Stimulated activated CD4-positive, alpha-beta T cell treated with anti-CD3 and anti-CD28 coated beads, Interleukin-15, amount 100 ng/mL, for 1 hour (primary cell): ENCODE results near the gene APOM.

ENCODE experiments used
- DNase-seq, 2 donors: peaks; one replicate each; pipeline ENCODE4 v3.0.0-alpha.2; 2020; ENCODE audit warnings: low read depth in 1 of 2, low spot score in 1 of 2

APOM gene

GRCh38 chr6:31655349-31656237, at the start of gene APOM:
TSS of gene APOM (plus strand) at chr6:31655894. CDS start at chr6:31655967, 73 bp downstream.
- no peak for DNase-seq

DNA sequence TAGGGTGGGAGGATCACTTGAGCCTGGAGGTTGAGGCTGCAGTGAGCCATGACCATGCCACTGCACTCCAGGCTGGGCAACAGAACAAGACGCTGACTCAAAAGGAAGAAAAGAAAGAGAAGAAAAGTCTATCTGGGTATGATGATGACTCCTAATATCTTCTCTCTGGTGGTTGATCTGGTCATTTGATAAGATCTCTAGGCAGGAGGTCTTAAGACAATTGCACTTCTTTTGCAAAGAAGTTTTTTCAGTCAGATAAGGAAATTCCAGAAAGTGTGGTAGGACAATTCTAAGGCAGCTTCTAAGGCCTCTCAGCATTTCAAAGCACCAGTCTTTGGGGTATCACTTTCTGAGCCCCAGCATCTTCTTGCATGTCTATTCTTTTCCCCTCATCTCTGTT, 48.4 kb upstream of the APOM start:
- DNase-seq: no peak

DNA sequence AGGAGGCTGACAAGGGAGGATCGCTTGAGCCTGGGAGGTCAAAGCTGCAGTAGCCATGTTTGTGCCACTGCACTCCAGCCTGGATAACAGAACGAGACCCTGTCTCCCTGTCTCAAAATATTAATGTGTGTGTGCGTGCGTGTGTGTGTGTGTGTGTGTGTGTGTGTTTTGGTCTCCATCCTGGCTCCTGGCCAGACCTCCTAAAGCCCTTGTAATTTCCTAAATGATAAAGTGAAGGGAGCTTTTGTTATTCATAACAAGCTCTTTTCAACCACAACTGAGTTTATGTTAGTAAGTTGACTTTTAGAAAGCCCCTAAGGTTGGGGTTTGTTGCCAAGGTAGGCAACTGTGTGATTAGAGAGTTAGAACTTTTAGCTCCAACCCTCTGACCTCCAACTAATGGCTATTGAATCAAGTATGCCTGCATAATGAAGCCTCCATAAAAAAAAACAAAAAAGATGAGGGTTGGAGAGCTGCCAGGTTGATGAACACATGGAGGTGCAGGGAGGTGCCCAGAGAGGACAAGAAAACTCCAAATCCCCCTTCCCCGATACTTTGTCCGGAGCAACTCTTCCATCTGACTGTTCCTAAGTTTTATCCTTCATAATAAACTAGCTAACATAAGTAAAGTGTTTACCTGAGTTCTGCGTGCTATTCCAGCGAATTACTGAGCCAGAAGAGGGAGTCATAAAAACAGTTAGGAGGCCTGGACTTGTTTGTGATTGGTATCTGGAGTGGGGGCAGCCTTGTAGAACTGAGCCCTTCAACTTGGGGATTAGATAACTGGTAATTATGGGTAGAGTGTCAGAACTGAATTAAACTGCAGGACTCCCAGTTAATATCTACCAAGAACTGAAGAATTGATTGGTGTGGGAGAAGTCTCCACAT, 45.9 kb upstream of the APOM start:
- DNase-seq: no peak

GRCh38 chr6:31610968-31611367, 44.7 kb upstream of the APOM start:
- DNase-seq: no peak

DNA sequence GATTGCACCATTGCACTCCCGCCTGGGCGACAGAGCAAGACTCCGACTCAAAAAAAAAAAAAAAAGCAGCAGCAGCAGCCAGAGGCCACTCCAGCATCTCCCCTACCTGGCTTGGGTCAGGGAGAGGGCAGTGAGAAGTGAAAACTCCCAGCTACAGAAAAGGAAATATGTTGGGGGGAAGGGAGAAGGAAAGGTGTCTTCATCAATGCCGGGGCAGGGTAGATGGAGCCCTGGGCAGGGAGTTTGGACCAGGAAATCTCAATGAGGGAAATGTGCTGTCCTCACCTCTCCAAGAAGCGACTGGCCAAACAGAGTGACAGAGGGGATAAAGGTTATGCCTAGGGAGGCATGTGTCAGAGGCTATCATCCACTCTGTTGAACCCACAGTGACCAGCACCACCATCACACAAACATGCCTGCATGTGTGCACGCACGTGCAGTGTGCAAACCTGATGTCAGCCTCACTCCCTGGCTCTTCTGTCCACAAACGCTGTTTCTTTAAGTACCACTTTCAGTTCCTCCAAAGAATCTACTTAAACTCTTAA, 41.5 kb upstream of the APOM start:
- no peak for DNase-seq

DNA sequence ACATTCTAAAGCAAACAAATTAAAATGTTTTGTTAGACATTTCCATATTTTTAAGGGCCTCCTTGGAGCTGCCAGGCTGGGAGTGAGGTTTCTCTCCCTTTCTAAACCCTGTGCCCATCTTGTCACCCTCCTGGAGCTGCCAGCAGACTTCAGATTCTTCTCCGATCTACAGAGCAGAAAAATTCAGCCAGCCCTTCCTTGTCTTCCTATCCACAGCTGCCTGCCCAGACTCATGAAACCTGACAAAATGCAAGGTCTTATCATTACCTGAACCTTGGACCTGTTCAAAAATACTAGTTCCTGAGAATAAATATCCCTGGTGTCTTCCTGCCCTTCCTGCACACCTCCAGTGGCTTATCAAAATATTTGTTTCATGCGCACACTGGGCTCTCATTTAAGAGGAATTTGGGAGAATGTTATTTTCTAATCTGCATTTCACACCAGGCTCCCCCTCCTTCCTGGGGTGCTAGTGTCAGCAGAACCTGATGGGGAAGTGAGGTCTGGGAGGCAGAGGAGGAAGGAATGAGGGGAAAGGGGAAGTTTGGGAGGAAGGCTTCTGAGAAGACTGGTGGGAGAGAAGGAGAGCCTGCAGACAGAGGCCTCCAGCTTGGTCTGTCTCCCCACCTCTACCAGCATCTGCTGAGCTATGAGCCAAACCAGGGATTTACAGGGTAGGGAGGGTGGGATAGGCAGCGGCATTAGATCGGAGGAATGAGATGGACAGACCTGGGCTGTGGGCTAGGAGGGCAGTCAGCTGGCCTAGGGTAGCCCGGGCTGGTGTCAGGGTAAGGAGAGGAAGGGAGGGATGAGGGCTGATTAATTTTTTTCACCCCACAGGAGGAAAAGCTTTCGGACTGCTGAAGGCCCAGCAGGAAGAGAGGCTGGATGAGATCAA, 40.8 kb upstream of the APOM start, which contains the start of gene AIF1:
Gene AIF1, plus strand, starts transcription at position 551 of the 895 bp plus-strand sequence. Its CDS starts 96 bp downstream, at position 647.
- DNase-seq: no peak

GRCh38 chr6:31615748-31616147, 39.9 kb upstream of the APOM start:
- DNase-seq: no peak

- DNase-seq: no peak
Measured at GRCh38 chr6:31617010-31617409, 38.7 kb upstream of the APOM start.

- peak; percentile 90 to 92 for DNase-seq
Measured at GRCh38 chr6:31619805-31620585, 35.7 kb upstream of the APOM start.

GRCh38 chr6:31620586-31621319, 34.9 kb upstream of the APOM start, which contains the start of gene PRRC2A:
TSS of gene PRRC2A (plus strand) at chr6:31620715. CDS start at chr6:31622790, 2,075 bp downstream.
- peak in 1 of 2 donors; percentile 90 for DNase-seq

DNA sequence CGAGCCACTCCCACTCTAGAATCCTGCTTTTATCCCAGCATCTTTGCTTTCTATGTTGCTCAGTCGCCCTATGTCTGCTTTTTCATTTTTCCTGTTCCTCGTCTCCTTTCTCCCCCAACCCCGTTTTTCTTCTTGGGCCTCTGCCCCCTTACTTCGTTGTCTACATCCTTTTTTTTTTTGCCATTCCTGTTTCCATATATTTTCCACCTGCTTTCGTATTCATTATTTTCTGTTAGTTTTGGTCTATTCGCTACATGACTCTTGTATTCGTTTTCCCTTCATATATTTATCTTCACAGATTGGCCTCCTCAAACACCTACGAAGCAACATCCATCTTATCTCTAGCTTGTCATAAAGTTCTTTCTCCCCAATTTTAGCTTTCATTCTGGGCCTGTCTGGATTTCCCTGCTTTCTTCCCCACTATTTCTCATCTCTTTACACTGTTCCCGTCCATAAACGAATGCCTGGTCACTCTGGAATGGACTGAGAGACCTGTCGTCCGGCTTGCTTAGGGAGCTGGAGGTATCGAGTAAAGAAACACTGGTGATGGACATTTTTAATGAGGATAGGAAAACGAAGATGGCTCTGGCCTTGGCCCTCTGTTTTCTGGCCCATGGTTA, 34.3 kb upstream of the APOM start:
- no peak for DNase-seq

- DNase-seq: no peak
Measured at GRCh38 chr6:31621991-31622390, 33.7 kb upstream of the APOM start.

- no peak for DNase-seq
Measured at GRCh38 chr6:31622684-31623091, 33.0 kb upstream of the APOM start.

- DNase-seq: no peak
Measured at GRCh38 chr6:31624070-31624469, 31.6 kb upstream of the APOM start.

DNA sequence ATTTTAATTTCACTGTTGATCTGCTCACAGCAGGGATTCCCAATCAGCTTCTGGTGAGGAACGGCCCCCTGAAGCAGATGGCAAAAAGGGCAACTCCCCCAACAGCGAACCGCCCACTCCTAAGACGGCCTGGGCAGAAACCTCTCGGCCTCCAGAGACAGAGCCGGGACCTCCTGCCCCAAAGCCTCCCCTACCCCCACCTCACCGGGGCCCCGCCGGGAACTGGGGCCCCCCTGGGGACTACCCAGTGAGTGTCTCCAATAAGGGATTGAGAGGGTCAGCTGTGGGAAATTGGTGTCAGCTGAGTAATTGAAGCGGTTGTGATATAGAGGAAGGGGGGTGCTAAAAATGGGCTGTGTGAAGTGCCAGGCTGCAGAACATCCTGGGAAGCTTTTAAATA, 28.7 kb upstream of the APOM start:
- no peak for DNase-seq

DNA sequence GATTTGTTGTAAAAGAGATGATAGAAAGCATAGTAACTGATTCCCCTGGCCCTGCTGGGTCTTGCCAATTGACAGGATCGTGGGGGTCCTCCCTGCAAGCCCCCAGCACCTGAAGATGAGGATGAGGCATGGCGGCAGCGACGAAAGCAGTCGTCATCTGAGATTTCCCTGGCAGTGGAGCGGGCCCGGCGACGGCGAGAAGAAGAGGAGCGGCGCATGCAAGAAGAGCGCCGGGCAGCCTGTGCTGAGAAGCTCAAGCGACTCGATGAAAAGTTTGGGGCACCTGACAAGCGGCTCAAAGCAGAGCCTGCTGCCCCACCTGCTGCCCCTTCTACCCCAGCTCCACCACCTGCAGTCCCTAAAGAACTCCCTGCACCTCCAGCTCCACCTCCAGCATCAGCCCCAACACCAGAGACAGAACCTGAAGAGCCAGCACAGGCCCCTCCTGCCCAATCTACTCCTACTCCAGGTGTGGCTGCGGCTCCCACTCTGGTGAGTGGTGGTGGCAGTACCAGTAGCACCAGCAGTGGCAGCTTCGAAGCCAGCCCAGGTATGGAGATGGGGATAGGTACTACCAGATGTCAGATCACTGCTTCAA, 27.9 kb upstream of the APOM start:
- no peak for DNase-seq

- no peak for DNase-seq
Measured at GRCh38 chr6:31629014-31629413, 26.7 kb upstream of the APOM start.
